Stimulated activated CD8-positive, alpha-beta memory T cell treated with anti-CD3 and anti-CD28 coated beads, Interleukin-4, amount 100 ng/mL, for 4 hours (primary cell): ENCODE measurements around the gene TMEM131.

Experiments
- DNase-seq, 2 donors: peaks; one replicate each; pipeline ENCODE4 v3.0.0-alpha.2; 2020; ENCODE audit warnings: low read depth in 2 of 2, low spot score in 1 of 2

The TMEM131 gene

DNA sequence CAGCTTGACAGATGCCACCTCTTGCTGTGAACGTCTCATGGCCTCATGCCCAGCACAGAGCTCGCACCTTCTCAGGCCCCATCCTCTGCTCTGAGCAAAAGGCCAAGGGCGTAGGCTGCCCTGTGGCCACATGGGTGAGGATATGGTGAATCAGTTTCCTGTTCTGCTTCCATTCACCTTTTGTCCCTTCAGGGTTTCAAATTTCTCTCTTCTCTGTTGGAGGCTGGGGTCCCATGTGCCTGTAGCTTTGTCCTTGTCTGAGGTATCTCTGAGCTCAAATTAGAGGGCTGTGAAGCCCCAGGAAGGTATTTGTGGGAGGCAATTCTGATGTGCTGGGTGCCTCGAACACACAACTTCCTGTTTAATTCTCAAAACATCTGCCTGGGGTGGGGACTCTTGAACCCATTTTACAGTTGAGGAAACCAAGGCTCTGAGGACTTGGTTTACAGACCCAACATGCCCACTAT is 253.3 kb downstream of the TMEM131 start:
- DNase-seq: no peak

- DNase-seq: no peak
Observed at GRCh38 chr2:97741686-97742085, 254.1 kb downstream of the TMEM131 start.

DNA sequence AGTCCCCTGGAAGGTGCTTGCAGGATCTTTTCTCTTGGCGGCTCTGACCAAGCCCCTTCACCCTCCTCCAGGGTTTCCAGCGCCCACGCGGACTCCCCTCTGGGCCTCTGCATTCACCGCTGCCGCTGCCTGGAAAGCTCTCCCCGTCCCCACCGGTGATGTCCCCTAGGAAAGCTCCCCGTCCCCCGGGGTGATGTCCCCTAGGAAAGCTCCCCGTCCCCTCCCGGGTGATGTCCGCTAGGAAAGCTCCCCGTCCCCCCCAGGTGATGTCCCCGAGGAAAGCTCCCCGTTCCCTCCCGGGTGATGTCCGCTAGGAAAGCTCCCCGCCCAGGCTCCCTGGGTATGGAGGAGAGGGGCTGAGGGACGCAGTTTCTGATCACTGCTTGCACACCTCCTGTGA is 254.5 kb downstream of the TMEM131 start:
- no peak for DNase-seq

DNA sequence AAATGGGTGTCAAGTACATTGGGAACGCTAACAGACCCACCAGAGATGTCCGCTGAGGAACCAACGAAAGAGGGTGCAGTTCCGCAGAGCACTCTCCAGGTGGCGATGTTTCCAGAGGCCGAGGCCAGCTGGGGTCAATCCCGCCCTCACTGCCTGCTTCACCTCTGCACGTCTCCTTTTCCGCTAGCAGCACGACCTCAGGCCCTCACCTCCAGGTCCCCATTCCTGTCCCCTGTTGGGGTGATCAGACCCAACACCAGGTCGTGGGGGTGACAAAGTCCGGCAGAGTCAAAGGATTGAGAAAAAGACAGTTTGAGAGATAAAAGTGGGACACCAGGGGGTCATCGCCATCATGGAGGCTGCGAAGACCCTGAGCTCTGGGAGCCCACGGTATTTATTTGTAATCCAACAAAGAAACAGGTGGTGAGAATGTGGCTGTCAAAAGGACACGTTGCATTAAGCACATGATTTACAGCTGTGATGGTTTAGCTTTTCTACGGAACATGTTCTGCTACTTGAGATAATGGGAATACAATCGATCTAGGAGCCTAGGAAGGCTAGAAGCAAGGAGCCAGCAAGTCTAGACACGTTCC is 255.1 kb downstream of the TMEM131 start:
- DNase-seq: no peak

DNA sequence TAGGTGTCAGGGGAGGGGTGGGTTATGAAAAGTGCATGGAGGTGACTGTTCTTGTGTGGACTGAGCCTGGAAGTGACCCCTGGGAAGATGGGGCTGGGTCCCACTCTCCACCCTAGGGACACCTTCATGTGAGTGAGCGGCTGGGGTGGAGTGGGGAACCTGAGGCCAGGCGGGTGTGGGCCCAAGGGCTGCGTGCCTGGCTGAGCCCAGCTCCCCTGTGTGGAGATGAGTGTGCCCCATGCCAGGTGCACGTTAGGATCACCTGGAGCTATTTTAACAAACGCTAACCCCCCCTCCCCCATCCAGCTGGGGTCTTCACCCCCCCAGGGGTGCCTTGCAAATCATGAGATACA is 255.9 kb downstream of the TMEM131 start:
- DNase-seq: no peak

DNA sequence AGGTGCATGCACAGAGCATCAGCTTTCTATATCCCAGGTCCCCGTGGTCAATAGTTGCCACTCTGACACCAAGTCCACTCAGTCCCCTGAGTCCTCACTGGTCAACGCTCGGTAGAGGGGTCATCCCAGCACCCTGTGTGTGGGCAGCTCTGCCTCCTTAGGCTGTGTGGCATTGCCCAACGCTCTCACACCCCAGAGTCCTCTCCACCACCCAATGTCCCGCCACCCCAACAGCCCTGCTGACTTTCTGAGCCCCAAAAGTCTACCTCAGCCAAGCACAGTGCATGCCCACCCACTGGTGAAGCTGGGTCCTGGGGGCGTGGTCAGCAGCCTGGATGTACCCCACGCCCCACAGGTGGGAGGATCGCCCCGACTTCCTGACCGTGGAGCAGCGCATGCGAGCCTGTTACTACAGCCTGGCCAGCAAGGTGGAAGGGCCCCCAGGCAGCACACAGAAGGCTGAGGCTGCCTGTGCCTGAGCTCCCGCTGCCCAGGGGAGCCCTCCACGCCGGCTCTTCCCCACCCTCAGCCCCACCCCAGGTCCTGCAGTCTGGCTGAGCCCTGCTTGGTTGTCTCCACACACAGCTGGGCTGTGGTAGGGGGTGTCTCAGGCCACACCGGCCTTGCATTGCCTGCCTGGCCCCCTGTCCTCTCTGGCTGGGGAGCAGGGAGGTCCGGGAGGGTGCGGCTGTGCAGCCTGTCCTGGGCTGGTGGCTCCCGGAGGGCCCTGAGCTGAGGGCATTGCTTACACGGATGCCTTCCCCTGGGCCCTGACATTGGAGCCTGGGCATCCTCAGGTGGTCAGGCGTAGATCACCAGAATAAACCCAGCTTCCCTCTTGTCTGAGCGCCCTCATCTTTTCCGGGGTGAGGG is 256.5 kb downstream of the TMEM131 start:
- no peak for DNase-seq

DNA sequence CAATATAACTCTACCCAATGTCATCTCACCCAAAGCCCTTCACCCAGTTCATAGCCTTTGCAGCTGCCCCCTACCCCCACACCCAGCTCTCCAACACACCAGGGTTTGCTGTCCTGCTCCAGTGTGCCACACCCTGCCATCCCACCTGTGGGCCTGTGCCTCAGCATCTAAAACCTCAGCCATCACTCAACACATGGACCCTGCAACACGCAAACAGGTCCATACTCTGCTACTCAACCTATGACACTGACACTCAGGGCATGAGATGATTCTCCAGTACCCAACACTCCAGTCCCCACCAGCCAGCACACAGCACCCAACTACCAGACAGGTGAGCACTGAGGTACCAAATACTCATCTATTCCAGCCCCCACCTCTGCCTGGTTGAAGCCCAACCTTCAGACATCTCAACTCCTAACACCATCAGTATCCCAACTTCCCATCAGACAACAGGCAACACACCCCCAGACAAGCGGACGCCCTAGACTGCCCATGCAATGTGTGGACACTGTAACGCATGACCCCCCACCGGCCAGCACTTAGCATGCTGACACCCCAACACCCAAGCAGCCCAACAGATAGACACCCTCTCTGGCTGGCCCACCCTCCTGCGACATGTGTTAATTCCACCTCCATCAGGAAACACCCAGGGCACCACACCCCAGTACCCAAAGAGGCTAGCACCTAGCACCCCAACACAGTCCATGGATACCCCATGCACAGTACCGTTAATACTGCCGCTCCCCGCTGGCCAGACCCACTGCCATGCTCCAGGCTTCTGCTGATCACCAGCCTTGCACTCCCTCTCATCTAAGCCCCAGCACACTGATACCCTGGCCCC is 257.3 kb downstream of the TMEM131 start:
- no peak for DNase-seq

DNA sequence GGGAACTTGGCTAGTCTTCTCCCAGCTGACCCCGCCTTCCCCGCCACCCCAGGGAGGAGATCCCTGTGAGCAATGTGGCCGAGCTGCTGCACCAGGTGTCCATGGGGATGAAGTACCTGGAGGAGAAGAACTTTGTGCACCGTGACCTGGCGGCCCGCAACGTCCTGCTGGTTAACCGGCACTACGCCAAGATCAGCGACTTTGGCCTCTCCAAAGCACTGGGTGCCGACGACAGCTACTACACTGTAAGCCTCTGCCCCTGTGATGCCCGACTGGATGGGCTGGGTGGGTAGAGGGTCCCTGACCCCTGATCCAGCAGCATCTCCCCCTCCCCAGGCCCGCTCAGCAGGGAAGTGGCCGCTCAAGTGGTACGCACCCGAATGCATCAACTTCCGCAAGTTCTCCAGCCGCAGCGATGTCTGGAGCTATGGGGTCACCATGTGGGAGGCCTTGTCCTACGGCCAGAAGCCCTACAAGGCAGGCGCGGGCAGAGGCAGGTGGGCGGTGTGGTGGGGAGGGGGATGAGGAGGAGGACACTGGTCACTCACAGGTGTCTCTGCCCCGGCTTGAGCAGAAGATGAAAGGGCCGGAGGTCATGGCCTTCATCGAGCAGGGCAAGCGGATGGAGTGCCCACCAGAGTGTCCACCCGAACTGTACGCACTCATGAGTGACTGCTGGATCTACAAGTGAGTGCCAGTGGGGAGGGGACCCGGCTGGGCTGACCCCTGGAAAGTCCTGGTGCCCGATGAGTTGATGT is 258.1 kb downstream of the TMEM131 start:
- DNase-seq: no peak

DNA sequence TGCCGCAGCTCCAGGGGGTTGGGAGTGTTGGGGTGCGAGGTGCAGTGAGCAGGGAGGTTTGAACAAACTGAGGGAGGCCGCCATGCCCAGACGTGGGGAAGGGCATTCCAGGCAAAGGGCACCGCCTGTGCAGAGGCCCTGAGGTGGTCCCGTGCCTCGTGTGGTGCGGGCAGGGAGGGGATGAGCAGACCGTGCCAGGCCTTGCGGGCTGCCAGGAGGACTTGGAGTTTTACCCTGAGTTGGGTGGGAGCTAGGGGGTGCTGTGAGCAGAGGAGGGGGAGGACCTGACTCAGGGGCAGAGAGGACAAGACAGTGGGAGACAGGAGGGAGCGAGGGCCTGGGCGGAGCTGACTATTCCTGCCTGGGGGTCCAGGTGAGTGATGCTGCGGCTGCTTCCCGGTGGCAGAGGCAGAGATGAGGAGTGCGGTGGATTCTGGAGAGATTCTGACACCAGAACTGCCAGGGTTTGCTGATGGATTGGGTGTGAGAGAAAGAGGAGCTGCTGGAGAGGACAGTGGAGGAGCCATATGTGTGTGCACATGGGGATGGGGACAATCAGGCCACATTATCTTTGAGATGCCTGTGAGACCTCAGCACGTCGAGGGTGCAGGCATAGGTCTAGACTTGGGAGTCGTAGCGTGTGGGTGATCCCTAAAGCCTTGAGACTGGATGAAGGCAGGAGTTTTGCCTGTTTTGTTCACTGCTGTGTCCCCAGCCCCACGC is 259.0 kb downstream of the TMEM131 start:
- DNase-seq: no peak

- DNase-seq: no peak
Observed at GRCh38 chr2:97736185-97736584, 259.6 kb downstream of the TMEM131 start.

DNA sequence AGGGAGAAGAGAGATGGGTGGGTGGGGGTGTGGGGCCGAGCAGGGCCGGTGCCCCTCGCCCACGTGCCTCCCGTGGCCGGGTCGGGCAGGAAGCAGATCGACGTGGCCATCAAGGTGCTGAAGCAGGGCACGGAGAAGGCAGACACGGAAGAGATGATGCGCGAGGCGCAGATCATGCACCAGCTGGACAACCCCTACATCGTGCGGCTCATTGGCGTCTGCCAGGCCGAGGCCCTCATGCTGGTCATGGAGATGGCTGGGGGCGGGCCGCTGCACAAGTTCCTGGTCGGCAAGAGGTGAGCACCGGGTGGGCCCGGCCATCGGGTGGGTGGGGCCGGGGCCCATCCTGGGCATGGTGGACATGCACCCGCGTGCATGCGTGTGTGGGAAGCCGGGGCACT is 260.6 kb downstream of the TMEM131 start:
- DNase-seq: no peak

GRCh38 chr2:97734061-97735051 is 261.4 kb downstream of the TMEM131 start:
- no peak for DNase-seq

DNA sequence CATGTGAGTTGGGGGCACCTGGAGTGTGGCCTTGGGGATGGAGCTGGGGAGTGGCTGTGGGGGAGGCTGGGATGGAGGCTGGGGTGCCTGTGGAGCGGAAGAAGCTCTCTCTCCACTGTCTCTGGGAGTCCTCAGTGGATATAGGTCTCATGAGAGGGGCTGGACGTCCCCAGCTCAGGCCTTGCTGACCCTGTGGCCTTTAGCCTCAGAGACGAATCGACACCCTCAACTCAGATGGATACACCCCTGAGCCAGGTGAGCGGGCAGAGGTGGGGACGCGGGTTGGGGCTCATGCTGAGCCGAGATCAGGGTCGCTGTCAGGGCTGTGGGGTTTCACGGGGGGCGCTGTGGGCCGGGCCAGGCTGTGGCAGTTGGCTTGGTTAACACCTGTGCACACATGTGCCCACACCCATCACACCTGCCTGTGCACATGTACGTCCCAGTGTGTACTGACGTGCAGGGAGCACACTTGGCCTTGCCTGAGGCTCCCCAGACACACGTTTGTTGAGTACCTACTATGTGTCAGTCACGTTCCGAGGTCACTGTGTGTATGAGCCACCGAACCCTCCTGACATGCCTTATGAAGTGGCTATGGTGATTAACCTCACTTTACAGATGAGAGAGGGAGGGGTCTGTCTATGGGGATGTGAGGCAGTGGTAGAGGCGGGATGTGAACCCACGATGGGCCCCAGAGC is 262.3 kb downstream of the TMEM131 start:
- DNase-seq: no peak

- DNase-seq: no peak
Observed at GRCh38 chr2:97732436-97733340, 263.1 kb downstream of the TMEM131 start.

DNA sequence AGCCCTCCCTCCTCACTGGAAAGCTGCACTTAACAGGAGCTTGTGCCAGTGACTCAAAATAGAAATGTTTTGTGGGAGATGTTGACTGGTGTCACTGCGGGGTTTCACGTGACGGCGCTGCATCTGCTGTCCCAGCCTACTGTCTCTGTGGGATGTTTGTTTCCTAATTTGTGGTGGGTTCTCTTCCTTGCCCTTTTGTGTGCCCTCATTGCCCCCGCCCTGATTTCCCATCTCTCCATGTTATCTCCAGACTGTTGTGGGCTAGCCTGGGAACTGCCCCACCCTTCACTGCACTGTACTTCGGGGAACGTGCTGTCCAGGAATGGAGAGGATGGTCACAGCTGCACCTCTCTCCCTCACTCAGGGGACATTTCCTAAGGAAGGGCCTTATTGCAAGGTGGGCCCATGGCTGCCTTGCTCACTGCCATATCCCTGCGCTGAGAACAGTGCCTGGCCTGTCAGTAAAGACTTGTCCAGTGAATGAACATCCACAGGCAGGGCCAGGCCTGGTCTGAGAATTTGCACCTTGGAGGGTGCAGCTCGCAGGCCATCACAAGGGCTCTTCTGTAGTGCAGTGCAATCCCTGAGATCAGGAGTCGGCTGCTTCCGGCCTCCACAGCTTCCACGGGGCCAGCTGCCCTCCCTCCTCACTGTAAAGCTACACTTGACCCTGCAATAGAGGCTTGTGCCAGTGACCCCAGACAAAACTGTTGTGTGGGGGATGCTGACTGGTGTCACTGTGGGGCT is 264.3 kb downstream of the TMEM131 start:
- DNase-seq: no peak

GRCh38 chr2:97730245-97730644 is 265.5 kb downstream of the TMEM131 start:
- DNase-seq: no peak
